ENCODE data around the gene SIL1.
"Not testable (repeated sequence)": the region's sequence is repeated elsewhere in the genome, so short reads cannot be mapped to it uniquely, and the experiment has no call there.

The SIL1 gene

GRCh38 chr5:138935466-138935865 is 262.7 kb downstream of the SIL1 start:
- DNase-seq = no peak

- DNase-seq = no peak
These were observed 263.2 kb downstream of the SIL1 start for GRCh38 chr5:138934971-138935370.

- DNase-seq = no peak
These were observed 264.5 kb downstream of the SIL1 start for GRCh38 chr5:138933522-138934290.

GRCh38 chr5:138932171-138932810 is 265.9 kb downstream of the SIL1 start:
- no peak for DNase-seq

GRCh38 chr5:138930371-138931097 is 267.6 kb downstream of the SIL1 start:
- DNase-seq = no peak

GRCh38 chr5:138929571-138929955 is 268.6 kb downstream of the SIL1 start:
- DNase-seq = no peak

GRCh38 chr5:138927979-138928378 is 270.2 kb downstream of the SIL1 start:
- DNase-seq = peak; percentile 27

- no peak for DNase-seq
These were observed 270.6 kb downstream of the SIL1 start for GRCh38 chr5:138927544-138927943.

- DNase-seq = no peak
These were observed 271.3 kb downstream of the SIL1 start for GRCh38 chr5:138926688-138927448.

GRCh38 chr5:138926257-138926656 is 271.9 kb downstream of the SIL1 start:
- no peak for DNase-seq

- DNase-seq = no peak
These were observed 273.0 kb downstream of the SIL1 start for GRCh38 chr5:138925090-138925635.

GRCh38 chr5:138922494-138922893 is 275.7 kb downstream of the SIL1 start:
- no peak for DNase-seq

- DNase-seq = not testable (repeated sequence)
These were observed 276.8 kb downstream of the SIL1 start for GRCh38 chr5:138921362-138921761.

GRCh38 chr5:138920181-138920580 is 278.0 kb downstream of the SIL1 start:
- DNase-seq = no peak

GRCh38 chr5:138918686-138919085 is 279.5 kb downstream of the SIL1 start:
- no peak for DNase-seq

GRCh38 chr5:138914338-138914737 is 283.8 kb downstream of the SIL1 start:
- DNase-seq = no peak

- DNase-seq = no peak
These were observed 284.4 kb downstream of the SIL1 start for GRCh38 chr5:138913773-138914172.

- no peak for DNase-seq
These were observed 286.1 kb downstream of the SIL1 start for GRCh38 chr5:138912093-138912492.

GRCh38 chr5:138911441-138911840 is 286.7 kb downstream of the SIL1 start:
- no peak for DNase-seq

GRCh38 chr5:138910546-138911185 is 287.5 kb downstream of the SIL1 start:
- no peak for DNase-seq

- no peak for DNase-seq
These were observed 288.4 kb downstream of the SIL1 start for GRCh38 chr5:138909734-138910133.

- DNase-seq = no peak
These were observed 292.6 kb downstream of the SIL1 start for GRCh38 chr5:138905541-138905940.

Measured in COR-L47 (cell line).